ENCODE data around the gene ZBTB20.
A peak's percentile ranks its signal among the peaks of the same experiment; 100 is the strongest.

Gene ZBTB20

DNA sequence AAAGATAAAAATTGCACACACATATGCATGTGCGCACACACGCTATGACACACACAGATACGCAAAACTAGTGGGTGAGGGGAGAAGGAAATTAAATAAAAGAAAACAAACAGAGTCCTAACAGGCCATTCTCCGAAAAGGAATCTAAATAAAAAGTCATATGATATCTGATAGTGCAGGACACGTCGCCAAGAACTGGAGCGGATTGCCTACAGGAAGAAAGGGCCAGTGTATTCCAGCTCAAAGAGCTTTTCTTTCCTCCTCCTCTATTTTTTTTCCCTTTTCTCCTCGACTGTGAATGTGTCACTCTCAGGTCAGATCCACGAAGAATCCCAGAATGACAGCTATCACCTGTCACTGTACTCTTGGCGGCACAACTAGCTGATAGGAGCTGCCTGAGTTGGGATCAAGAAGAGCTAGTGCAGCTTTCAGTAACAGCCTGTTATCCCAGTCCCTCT lies 695.5 kb downstream of the ZBTB20 start:
- no peak for DNase-seq (ENCODE audit: low read depth)
- TF ChIP-seq, protein P1, sequence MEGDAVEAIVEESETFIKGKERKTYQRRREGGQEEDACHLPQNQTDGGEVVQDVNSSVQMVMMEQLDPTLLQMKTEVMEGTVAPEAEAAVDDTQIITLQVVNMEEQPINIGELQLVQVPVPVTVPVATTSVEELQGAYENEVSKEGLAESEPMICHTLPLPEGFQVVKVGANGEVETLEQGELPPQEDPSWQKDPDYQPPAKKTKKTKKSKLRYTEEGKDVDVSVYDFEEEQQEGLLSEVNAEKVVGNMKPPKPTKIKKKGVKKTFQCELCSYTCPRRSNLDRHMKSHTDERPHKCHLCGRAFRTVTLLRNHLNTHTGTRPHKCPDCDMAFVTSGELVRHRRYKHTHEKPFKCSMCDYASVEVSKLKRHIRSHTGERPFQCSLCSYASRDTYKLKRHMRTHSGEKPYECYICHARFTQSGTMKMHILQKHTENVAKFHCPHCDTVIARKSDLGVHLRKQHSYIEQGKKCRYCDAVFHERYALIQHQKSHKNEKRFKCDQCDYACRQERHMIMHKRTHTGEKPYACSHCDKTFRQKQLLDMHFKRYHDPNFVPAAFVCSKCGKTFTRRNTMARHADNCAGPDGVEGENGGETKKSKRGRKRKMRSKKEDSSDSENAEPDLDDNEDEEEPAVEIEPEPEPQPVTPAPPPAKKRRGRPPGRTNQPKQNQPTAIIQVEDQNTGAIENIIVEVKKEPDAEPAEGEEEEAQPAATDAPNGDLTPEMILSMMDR (IDR thresholded peaks at IDR 0.05; ENCODE audit: low read depth, low read length, missing control alignments): no peak
- H3K4me3 ChIP-seq (ENCODE audit: low read depth, low read length): peak overlapping the region; percentile 45

DNA sequence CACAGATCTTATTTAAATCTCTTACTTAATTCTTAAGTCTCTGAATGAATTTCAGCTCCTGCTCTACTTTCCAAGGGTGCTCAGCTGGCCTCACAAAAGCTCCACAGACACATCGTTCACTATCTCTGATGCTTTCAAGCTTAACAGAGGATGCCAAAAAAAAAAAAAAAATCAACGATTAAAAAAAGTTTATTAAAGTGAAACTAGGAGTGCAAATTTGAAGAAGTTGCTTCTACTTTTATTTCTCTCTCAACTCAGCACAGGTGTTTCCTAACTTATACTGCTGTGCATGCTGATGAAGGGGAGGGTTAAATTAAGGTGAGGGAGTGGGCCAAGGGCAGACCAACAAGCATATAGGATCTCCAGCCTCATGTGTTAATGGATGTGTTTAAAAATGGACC lies 696.0 kb downstream of the ZBTB20 start:
- TF ChIP-seq, protein P1 (IDR thresholded peaks at IDR 0.05; ENCODE audit: low read depth, low read length, missing control alignments): no peak
- DNase-seq (ENCODE audit: low read depth): no peak
- H3K4me3 ChIP-seq (ENCODE audit: low read depth, low read length): peak overlapping the region; percentile 45; the same call in 1 of the 2 replicates

GRCh38 chr3:114450008-114450596 lies 697.0 kb downstream of the ZBTB20 start:
- peak overlapping the region; percentile 49 for H3K4me3 ChIP-seq (ENCODE audit: low read depth, low read length)
- DNase-seq (ENCODE audit: low read depth): no peak
- TF ChIP-seq, protein P1 (IDR thresholded peaks at IDR 0.05; ENCODE audit: low read depth, low read length, missing control alignments): no peak

GRCh38 chr3:114449271-114450007 lies 697.6 kb downstream of the ZBTB20 start:
- no peak for DNase-seq (ENCODE audit: low read depth)
- peak overlapping the region; percentile 49 for H3K4me3 ChIP-seq (ENCODE audit: low read depth, low read length)

GRCh38 chr3:114447950-114448479 lies 699.1 kb downstream of the ZBTB20 start:
- DNase-seq (ENCODE audit: low read depth): no peak
- TF ChIP-seq, protein P1 (IDR thresholded peaks at IDR 0.05; ENCODE audit: low read depth, low read length, missing control alignments): no peak
- peak overlapping the region; percentile 34; the same call in 1 of the 2 replicates for H3K4me3 ChIP-seq (ENCODE audit: low read depth, low read length)

More at GRCh38 chr3:114449271-114450007, 697.6 kb downstream of the ZBTB20 start:
- TF ChIP-seq, protein P1 (IDR thresholded peaks at IDR 0.05; ENCODE audit: low read depth, low read length, missing control alignments): no peak

GRCh38 chr3:114447545-114447944 lies 699.5 kb downstream of the ZBTB20 start:
- peak overlapping the region; percentile 34; the same call in 1 of the 2 replicates for H3K4me3 ChIP-seq (ENCODE audit: low read depth, low read length)
- TF ChIP-seq, protein P1 (IDR thresholded peaks at IDR 0.05; ENCODE audit: low read depth, low read length, missing control alignments): peak; percentile 9
- DNase-seq (ENCODE audit: low read depth): no peak

All from GM12864 (cell line).